H1 (cell line): Measurements from ENCODE around the gene COL17A1. TPM values are rescaled to one million over a fixed set of nuclear protein-coding genes. Genes with fewer than 3 reads are reported as not detected.

Experiments
- CTCF ChIA-PET: fragments of 300-600 bp; sonication (Branson Sonifier 250); formaldehyde crosslinking; loops from one replicate; lab custom pipeline; 2021; ENCODE audit not compliant: partially characterized antibody; lab: Charles Lee
- POLR2A ChIA-PET: fragments of 300-600 bp; sonication (Branson Sonifier 250); formaldehyde crosslinking; loops from one replicate; lab custom pipeline; 2021; ENCODE audit warnings: inconsistent platforms; ENCODE audit not compliant: partially characterized antibody; lab: Charles Lee
- DNase-seq, 2 experiments: peaks; one replicate each; pipeline versions ENCODE4 v3.0.0 to v3.0.0-alpha.2; 2010 to 2022; ENCODE audit warnings: low spot score in 2 of 2, low read depth in 1 of 2, mixed read lengths in 1 of 2
- FAIRE-seq: peaks from 2 replicates; lab custom pipeline; 2011; peaks lifted over from hg19 to GRCh38; lab: Jason Lieb, UNC
- H2AFZ ChIP-seq: 2 replicates; pipeline ENCODE4 v1.8.1; 2012; ENCODE audit warnings: low read length, inconsistent platforms
- H2AK5ac ChIP-seq: 2 replicates; pipeline ENCODE4 v1.6.1; 2013; ENCODE audit warnings: low read depth, low read length
- H2BK120ac ChIP-seq: replicated peaks from 2 replicates; pipeline ENCODE3; 2013; ENCODE audit warnings: low read depth, low read length, inconsistent platforms
- H2BK12ac ChIP-seq: 2 replicates; pipeline ENCODE4 v1.6.1; 2013; ENCODE audit warnings: low read depth, low read length
- H2BK15ac ChIP-seq: 2 replicates; pipeline ENCODE4 v1.6.1; 2013; ENCODE audit warnings: low read length
- H2BK20ac ChIP-seq: 2 replicates; pipeline ENCODE4 v1.6.1; 2013; ENCODE audit warnings: low read length
- H2BK5ac ChIP-seq: 2 replicates; pipeline ENCODE4 v1.6.1; 2013; ENCODE audit warnings: low read depth, low read length
- H3K14ac ChIP-seq: 2 replicates; pipeline ENCODE4 v1.6.1; 2013; ENCODE audit warnings: inconsistent platforms; ENCODE audit not compliant: insufficient read length
- H3K18ac ChIP-seq: 2 replicates; pipeline ENCODE4 v1.6.1; 2013; ENCODE audit warnings: low read length; ENCODE audit errors: extremely low read depth
- H3K23ac ChIP-seq: 2 replicates; pipeline ENCODE4 v1.6.1; 2013; ENCODE audit warnings: inconsistent platforms; ENCODE audit not compliant: insufficient read length
- H3K23me2 ChIP-seq: 2 replicates; pipeline ENCODE4 v1.6.1; 2013; ENCODE audit warnings: low read depth, low read length
- H3K27ac ChIP-seq: 2 replicates; pipeline ENCODE4 v1.6.1; 2011; ENCODE audit warnings: low read depth, low read length, inconsistent platforms
- H3K27me3 ChIP-seq, 4 experiments: replicated peaks in 1 of 4; 1 replicate in 1 of 4; 2 replicates in 3 of 4; pipeline versions ENCODE4 v1.6.1 to v1.8.1; 2011 to 2013; ENCODE audit warnings: low read length in 3 of 4, mild to moderate bottlenecking in 3 of 4, inconsistent platforms in 2 of 4, mixed read lengths in 2 of 4, moderate library complexity in 1 of 4; ENCODE audit not compliant: control insufficient read depth in 3 of 4, insufficient read depth in 3 of 4; ENCODE audit errors: extremely low read depth in 1 of 4
- H3K36me3 ChIP-seq, 4 experiments: 2 replicates each; pipeline versions ENCODE4 v1.6.1 to v1.8.1; 2011 to 2013; ENCODE audit warnings: mild to moderate bottlenecking in 4 of 4, low read length in 3 of 4, moderate library complexity in 2 of 4, control low read depth in 1 of 4, inconsistent platforms in 1 of 4; ENCODE audit not compliant: insufficient read depth in 4 of 4, control insufficient read depth in 2 of 4
- H3K4ac ChIP-seq: replicated peaks from 2 replicates; pipeline ENCODE3; 2013; ENCODE audit warnings: low read length, low read depth, mixed read lengths, inconsistent platforms; ENCODE audit not compliant: insufficient read length
- H3K4me1 ChIP-seq, 4 experiments: replicated peaks in 1 of 4; 1 replicate in 1 of 4; 2 replicates in 3 of 4; pipeline versions ENCODE4 v1.6.1 to v1.8.1; 2011 to 2013; ENCODE audit warnings: low read length in 3 of 4, inconsistent platforms in 2 of 4, mixed read lengths in 1 of 4; ENCODE audit not compliant: insufficient read depth in 4 of 4, control insufficient read depth in 3 of 4
- H3K4me2 ChIP-seq, 2 experiments: 2 replicates each; pipeline versions ENCODE4 v1.6.1 to v1.8.1; 2011 to 2013; ENCODE audit warnings: low read depth in 2 of 2, low read length in 2 of 2, control low read depth in 1 of 2, inconsistent platforms in 1 of 2, mild to moderate bottlenecking in 1 of 2; ENCODE audit not compliant: insufficient read depth in 1 of 2
- H3K4me3 ChIP-seq, 4 experiments: fragments of 200-600, 300-600 bp in 1 of 4; sonication (generic), shearing (Covaris generic), sonication (Bioruptor Twin) in 1 of 4; 2 replicates each; pipeline versions ENCODE4 v1.5.1 to v1.8.1; 2011 to 2016; ENCODE audit warnings: low read length in 4 of 4, low read depth in 3 of 4, control low read depth in 2 of 4, inconsistent platforms in 2 of 4, mild to moderate bottlenecking in 2 of 4, mixed read lengths in 1 of 4, moderate library complexity in 1 of 4; ENCODE audit not compliant: insufficient read depth in 2 of 4; ENCODE audit errors: extremely low read depth in 1 of 4
- H3K56ac ChIP-seq: replicated peaks from 2 replicates; pipeline ENCODE3; 2013; ENCODE audit warnings: low read depth, mild to moderate bottlenecking, mixed read lengths, low read length, inconsistent platforms; ENCODE audit not compliant: insufficient read length
- H3K79me1 ChIP-seq: 2 replicates; pipeline ENCODE4 v1.6.1; 2013; ENCODE audit warnings: low read depth, low read length, control low read depth
- H3K79me2 ChIP-seq, 2 experiments: 2 replicates each; pipeline versions ENCODE4 v1.6.1 to v1.8.1; 2012 to 2013; ENCODE audit warnings: low read length in 2 of 2, mild to moderate bottlenecking in 2 of 2, inconsistent platforms in 1 of 2; ENCODE audit not compliant: insufficient read depth in 2 of 2, control insufficient read depth in 1 of 2
- H3K9ac ChIP-seq, 4 experiments: replicated peaks in 1 of 4; 1 replicate in 1 of 4; 2 replicates in 3 of 4; pipeline versions ENCODE4 v1.6.1 to v1.8.1; 2011 to 2013; ENCODE audit warnings: low read depth in 3 of 4, low read length in 3 of 4, control low read depth in 2 of 4, mild to moderate bottlenecking in 2 of 4, moderate library complexity in 2 of 4, inconsistent platforms in 1 of 4; ENCODE audit errors: extremely low read depth in 1 of 4
- H3K9me3 ChIP-seq, 2 experiments: 2 replicates each; pipeline versions ENCODE4 v1.6.1 to v1.8.1; 2012 to 2013; ENCODE audit warnings: mild to moderate bottlenecking in 2 of 2, moderate library complexity in 2 of 2, control low read depth in 1 of 2, inconsistent platforms in 1 of 2, low read depth in 1 of 2, low read length in 1 of 2, mixed read lengths in 1 of 2; ENCODE audit not compliant: insufficient read depth in 2 of 2
- H4K20me1 ChIP-seq, 2 experiments: replicated peaks in 1 of 2; 2 replicates each; pipeline versions ENCODE3 to v1.8.1; 2011 to 2013; ENCODE audit warnings: inconsistent platforms in 2 of 2, low read length in 2 of 2, mild to moderate bottlenecking in 1 of 2; ENCODE audit not compliant: insufficient read depth in 2 of 2, control insufficient read depth in 1 of 2
- H4K5ac ChIP-seq: 2 replicates; pipeline ENCODE4 v1.6.1; 2013; ENCODE audit warnings: low read length, low read depth, mixed read lengths, inconsistent platforms; ENCODE audit not compliant: insufficient read length
- H4K8ac ChIP-seq: 2 replicates; pipeline ENCODE4 v1.8.0; 2013; ENCODE audit warnings: mild to moderate bottlenecking, moderate library complexity, low read length, inconsistent platforms; ENCODE audit not compliant: insufficient read depth; ENCODE audit errors: extremely low read depth
- H4K91ac ChIP-seq: replicated peaks from 2 replicates; pipeline ENCODE3; 2013; ENCODE audit warnings: low read length, mixed read lengths, inconsistent platforms; ENCODE audit not compliant: insufficient read length
- BACH1 ChIP-seq: IDR thresholded peaks from 2 replicates; pipeline ENCODE4 v1.6.1; 2012; ENCODE audit warnings: low read length, improper control_type of control experiment
- CREB1 ChIP-seq: IDR thresholded peaks from 2 replicates; pipeline ENCODE4 v1.6.1; 2012; ENCODE audit warnings: inconsistent platforms
- EP300 ChIP-seq, 2 experiments: IDR thresholded peaks; 1 replicate in 1 of 2; 2 replicates in 1 of 2; pipeline ENCODE4 v1.6.1; 2011 to 2012; ENCODE audit warnings: low read depth in 2 of 2, low read length in 2 of 2, mild to moderate bottlenecking in 2 of 2, borderline replicate concordance in 1 of 2, inconsistent platforms in 1 of 2, moderate library complexity in 1 of 2
- SUZ12 ChIP-seq: fragments of 200-600 bp; sonication (generic); IDR thresholded peaks from 2 replicates; pipeline ENCODE4 v1.6.1; 2012; ENCODE audit warnings: mild to moderate bottlenecking, inconsistent platforms, low read length, moderate library complexity, mixed read lengths
- TCF12 ChIP-seq: IDR thresholded peaks from 2 replicates; pipeline ENCODE4 v1.6.1; 2011; ENCODE audit warnings: low read depth, mild to moderate bottlenecking, low read length
- YY1 ChIP-seq: IDR thresholded peaks from 2 replicates; pipeline ENCODE4 v1.6.1; 2011; ENCODE audit warnings: low read depth, mild to moderate bottlenecking, low read length
- WGBS, 2 experiments: shearing (Covaris generic) in 1 of 2; methylation state at CpG; one replicate each; pipeline versions ENCODE4 v1.1.6 to v1.1.7; 2013 to 2015; ENCODE audit warnings: low lambda C conversion rate in 2 of 2, mixed read lengths in 2 of 2, inconsistent platforms in 1 of 2, low coverage in 1 of 2, missing lambda C conversion rate in 1 of 2; ENCODE audit not compliant: insufficient replicate concordance in 2 of 2, insufficient coverage in 1 of 2, insufficient read length in 1 of 2; ENCODE audit errors: extremely low coverage in 1 of 2, missing lambda C conversion rate in 1 of 2; 5-methylcytosine and 5-hydroxymethylcytosine counted together
- polyA plus RNA-seq, 7 experiments: library from polyadenylated mRNA; depleted of rRNA in 3 of 7; stranded (reverse) in 5 of 7; unstranded in 2 of 7; fragments of >200 nt in 5 of 7; fragments of 200-250 nt in 2 of 7; gene quantifications; 1 replicate in 5 of 7; 2 replicates in 1 of 7; 4 replicates in 1 of 7; pipeline versions ENCODE4 v1.2.1 to v1.2.3, GENCODE V29; 2011 to 2013; ENCODE audit warnings: missing spikeins in 2 of 7, mixed read lengths in 2 of 7
- total RNA-seq: library from RNA; stranded (reverse); fragmentation: NEBNext Ultra II Directional; extraction: Animal tissue kit (Norgen Biotek cat#: 25700); gene quantifications from 2 replicates; pipeline ENCODE4 v1.2.1, GENCODE V29; 2021
- TF ChIP-seq, protein P1 (sequence below), 3 experiments: IDR thresholded peaks; 1 replicate in 2 of 3; 2 replicates in 1 of 3; pipeline versions ENCODE4 v1.5.1 to v1.6.1; 2011; ENCODE audit warnings: low read length in 3 of 3, mild to moderate bottlenecking in 3 of 3, inconsistent platforms in 2 of 3, low read depth in 1 of 3, moderate library complexity in 1 of 3; ENCODE audit not compliant: insufficient read depth in 1 of 3; ENCODE audit errors: control extremely low read depth in 1 of 3
- TF ChIP-seq, protein P2 (sequence below): IDR thresholded peaks from 2 replicates; pipeline ENCODE4 v1.6.1; 2012; ENCODE audit warnings: inconsistent platforms

The COL17A1 gene
- total and polyA plus RNA-seq, 2 of the 8 experiments (the other 6 are each of a cell fraction or from before 2014, with no cell fraction given) = 0.35 to 0.37 TPM

DNA sequence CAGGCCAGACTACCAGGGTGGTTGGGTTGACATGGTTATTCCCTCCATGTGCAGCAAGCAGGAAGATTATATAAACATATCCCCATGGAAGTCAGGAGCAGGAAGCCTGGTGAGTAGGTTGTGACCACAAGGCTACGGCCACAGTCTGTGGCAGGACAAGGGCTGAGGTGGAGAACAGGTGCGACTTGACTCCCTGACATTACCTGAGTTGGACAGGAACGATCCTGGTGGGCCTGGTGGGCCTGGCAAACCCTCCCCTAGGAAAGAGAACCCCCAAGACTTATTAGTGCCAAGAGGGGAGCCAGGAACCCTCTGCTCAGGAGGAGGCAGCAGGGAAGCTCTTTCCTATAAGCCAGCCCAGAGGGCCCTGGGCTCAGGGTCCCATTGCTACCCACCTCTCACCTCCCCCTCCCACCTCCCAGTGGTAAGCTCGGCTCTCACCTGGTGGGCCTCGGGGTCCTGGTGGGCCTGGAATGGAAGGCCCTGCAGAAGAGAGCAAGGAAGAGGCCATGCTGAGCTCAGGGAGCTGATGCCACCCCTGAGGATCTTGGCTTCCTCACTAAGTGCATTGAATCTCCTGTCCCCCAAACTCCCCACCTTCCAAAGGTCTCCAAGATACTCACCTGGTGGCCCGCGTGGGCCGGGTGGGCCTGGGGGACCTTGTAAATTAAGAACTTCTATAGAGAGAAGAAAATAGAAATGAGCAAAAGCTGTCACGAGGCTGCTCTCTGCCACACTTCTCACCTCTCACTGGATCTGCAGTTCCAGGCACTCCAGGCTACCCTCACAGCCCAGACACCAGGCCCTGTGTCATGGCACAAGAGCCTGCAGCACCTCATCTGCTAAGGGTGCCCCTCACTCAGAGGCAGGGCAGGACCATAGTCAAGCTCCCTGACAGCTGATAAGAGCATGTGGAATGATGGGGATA lies 44.6 kb downstream of the COL17A1 start:
- Histone ChIP-seq H3K27ac (no peak overlapping the region), H3K4me1 (peaks cover 0 to 4% (median 2%) of the 10 kb centered on the region in 4 experiments; a peak in 3 of 7 replicates), H3K23me2 (peaks cover 5% of the 10 kb centered on the region; the same call in 1 of the 2 replicates), H4K8ac (no peak overlapping the region), H4K91ac (no peak overlapping the region), H3K4ac (no peak overlapping the region), H3K27me3 (no peaks in the 10 kb centered on the region), H4K5ac (no peak overlapping the region), H3K23ac (no peak overlapping the region), H3K9me3 (no peaks in the 10 kb centered on the region), H2AFZ (no peak overlapping the region), H2BK12ac (no peak overlapping the region), H2AK5ac (no peak overlapping the region), H3K9ac (no peak overlapping the region), H3K79me2 (no peaks in the 10 kb centered on the region), H2BK20ac (no peak overlapping the region), H3K36me3 (no peaks in the 10 kb centered on the region), H3K4me2 (no peak overlapping the region), H2BK120ac (no peak overlapping the region), H2BK15ac (no peak overlapping the region), H4K20me1 (peaks cover 0 to under 1% of the 10 kb centered on the region in 2 experiments), H2BK5ac (no peak overlapping the region), H3K79me1 (no peaks in the 10 kb centered on the region), H3K56ac (no peak overlapping the region), H3K14ac (no peak overlapping the region), H3K4me3 (no peak overlapping the region), H3K18ac (no peak overlapping the region)
- ChIA-PET CTCF (interaction anchor here (0.6 to 2.4 kb wide), 9 partner anchors 9 to 251 kb away, joined by 3 to 8 read pairs (median 4); partner anchors contain the start of gene SFR1), POLR2A (interaction anchor here (0.5 kb wide), 1 partner anchor 228 kb away, joined by 3 read pairs; no protein-coding TSS in a partner anchor)
- DNase-seq (no peak), FAIRE-seq (no peak)
- 89% methylated on average over 9 of the region's 9 CpGs; no CpG with 5 or more reads in 1 of the 2 experiments for WGBS, 2 experiments
- TF ChIP-seq, protein P1, sequence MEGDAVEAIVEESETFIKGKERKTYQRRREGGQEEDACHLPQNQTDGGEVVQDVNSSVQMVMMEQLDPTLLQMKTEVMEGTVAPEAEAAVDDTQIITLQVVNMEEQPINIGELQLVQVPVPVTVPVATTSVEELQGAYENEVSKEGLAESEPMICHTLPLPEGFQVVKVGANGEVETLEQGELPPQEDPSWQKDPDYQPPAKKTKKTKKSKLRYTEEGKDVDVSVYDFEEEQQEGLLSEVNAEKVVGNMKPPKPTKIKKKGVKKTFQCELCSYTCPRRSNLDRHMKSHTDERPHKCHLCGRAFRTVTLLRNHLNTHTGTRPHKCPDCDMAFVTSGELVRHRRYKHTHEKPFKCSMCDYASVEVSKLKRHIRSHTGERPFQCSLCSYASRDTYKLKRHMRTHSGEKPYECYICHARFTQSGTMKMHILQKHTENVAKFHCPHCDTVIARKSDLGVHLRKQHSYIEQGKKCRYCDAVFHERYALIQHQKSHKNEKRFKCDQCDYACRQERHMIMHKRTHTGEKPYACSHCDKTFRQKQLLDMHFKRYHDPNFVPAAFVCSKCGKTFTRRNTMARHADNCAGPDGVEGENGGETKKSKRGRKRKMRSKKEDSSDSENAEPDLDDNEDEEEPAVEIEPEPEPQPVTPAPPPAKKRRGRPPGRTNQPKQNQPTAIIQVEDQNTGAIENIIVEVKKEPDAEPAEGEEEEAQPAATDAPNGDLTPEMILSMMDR (IDR thresholded peaks at IDR 0.05; ENCODE audit: control extremely low read depth in 1 of 3, insufficient read depth in 1 of 3, low read depth in 1 of 3, low read length in 3 of 3) = no peak
- TF ChIP-seq CREB1 (no peak), SUZ12 (no peak), EP300 (IDR thresholded peaks at IDR 0.05; ENCODE audit: borderline replicate concordance in 1 of 2, low read depth in 2 of 2, low read length in 2 of 2) (no peak), YY1 (no peak), BACH1 (no peak), TCF12 (no peak)
- TF ChIP-seq, protein P2, sequence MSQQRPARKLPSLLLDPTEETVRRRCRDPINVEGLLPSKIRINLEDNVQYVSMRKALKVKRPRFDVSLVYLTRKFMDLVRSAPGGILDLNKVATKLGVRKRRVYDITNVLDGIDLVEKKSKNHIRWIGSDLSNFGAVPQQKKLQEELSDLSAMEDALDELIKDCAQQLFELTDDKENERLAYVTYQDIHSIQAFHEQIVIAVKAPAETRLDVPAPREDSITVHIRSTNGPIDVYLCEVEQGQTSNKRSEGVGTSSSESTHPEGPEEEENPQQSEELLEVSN = no peak
